H1 (cell line): ENCODE data around the gene FRY. TPM values are rescaled to one million over a fixed set of nuclear protein-coding genes. Genes with fewer than 3 reads are reported as not detected.

ENCODE experiments used
- BCL11A ChIP-seq, 2 experiments: IDR thresholded peaks; one replicate each; pipeline ENCODE4 v1.6.1; 2011; ENCODE audit warnings: low read depth in 2 of 2, low read length in 2 of 2, mild to moderate bottlenecking in 2 of 2
- JUN ChIP-seq: IDR thresholded peaks from 2 replicates; pipeline ENCODE4 v1.6.1; 2011; ENCODE audit warnings: low read depth, mild to moderate bottlenecking, improper control_type of control experiment, low read length
- SIN3A ChIP-seq, 2 experiments: IDR thresholded peaks in 1 of 2; conservative IDR thresholded peaks in 1 of 2; 2 replicates each; pipeline ENCODE4 v1.6.1; 2011 to 2012; ENCODE audit warnings: low read length in 2 of 2, improper control_type of control experiment in 1 of 2, low read depth in 1 of 2, mild to moderate bottlenecking in 1 of 2
- SIRT6 ChIP-seq: IDR thresholded peaks from one replicate; pipeline ENCODE4 v1.7.1; 2012; ENCODE audit warnings: low read length, inconsistent platforms
- TEAD4 ChIP-seq: IDR thresholded peaks from 2 replicates; pipeline ENCODE4 v1.6.1; 2012; ENCODE audit warnings: low read depth, low read length, inconsistent platforms, mixed read lengths
- polyA plus RNA-seq, 7 experiments: library from polyadenylated mRNA; depleted of rRNA in 3 of 7; stranded (reverse) in 5 of 7; unstranded in 2 of 7; fragments of >200 nt in 5 of 7; fragments of 200-250 nt in 2 of 7; gene quantifications; 1 replicate in 5 of 7; 2 replicates in 1 of 7; 4 replicates in 1 of 7; pipeline versions ENCODE4 v1.2.1 to v1.2.3, GENCODE V29; 2011 to 2013; ENCODE audit warnings: missing spikeins in 2 of 7, mixed read lengths in 2 of 7
- total RNA-seq: library from RNA; stranded (reverse); fragmentation: NEBNext Ultra II Directional; extraction: Animal tissue kit (Norgen Biotek cat#: 25700); gene quantifications from 2 replicates; pipeline ENCODE4 v1.2.1, GENCODE V29; 2021
- TF ChIP-seq, protein P1 (sequence below): fragments of 300-600 bp; sonication (generic); IDR thresholded peaks from 2 replicates; pipeline ENCODE4 v1.7.1; 2012; ENCODE audit warnings: low read length, moderate library complexity, mild to moderate bottlenecking, inconsistent platforms; ENCODE audit not compliant: insufficient replicate concordance

FRY gene
- total and polyA plus RNA-seq, 2 of the 8 experiments (the other 6 are each of a cell fraction or from before 2014, with no cell fraction given): 4.3 to 9.2 TPM

DNA sequence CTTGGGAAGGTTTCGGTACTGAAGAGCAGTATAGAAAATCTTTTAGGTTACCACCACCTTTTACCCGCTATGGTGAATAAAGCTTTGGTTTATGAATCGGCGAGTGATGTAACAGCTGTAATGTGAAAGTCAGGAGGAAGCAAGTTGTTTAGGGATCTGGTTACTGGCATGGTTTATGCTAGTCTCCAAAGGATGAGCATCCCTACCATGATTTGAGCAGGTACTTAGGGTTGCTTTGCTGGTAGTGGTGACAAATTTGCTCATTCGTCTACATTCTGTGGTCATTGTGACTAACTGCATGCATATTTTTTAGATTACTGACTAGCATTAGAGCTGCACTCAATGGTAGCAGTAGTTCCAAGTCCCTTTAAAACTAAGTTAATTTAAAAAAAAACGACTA, 104.1 kb downstream of the FRY start (continued):
- TF ChIP-seq, protein P1, sequence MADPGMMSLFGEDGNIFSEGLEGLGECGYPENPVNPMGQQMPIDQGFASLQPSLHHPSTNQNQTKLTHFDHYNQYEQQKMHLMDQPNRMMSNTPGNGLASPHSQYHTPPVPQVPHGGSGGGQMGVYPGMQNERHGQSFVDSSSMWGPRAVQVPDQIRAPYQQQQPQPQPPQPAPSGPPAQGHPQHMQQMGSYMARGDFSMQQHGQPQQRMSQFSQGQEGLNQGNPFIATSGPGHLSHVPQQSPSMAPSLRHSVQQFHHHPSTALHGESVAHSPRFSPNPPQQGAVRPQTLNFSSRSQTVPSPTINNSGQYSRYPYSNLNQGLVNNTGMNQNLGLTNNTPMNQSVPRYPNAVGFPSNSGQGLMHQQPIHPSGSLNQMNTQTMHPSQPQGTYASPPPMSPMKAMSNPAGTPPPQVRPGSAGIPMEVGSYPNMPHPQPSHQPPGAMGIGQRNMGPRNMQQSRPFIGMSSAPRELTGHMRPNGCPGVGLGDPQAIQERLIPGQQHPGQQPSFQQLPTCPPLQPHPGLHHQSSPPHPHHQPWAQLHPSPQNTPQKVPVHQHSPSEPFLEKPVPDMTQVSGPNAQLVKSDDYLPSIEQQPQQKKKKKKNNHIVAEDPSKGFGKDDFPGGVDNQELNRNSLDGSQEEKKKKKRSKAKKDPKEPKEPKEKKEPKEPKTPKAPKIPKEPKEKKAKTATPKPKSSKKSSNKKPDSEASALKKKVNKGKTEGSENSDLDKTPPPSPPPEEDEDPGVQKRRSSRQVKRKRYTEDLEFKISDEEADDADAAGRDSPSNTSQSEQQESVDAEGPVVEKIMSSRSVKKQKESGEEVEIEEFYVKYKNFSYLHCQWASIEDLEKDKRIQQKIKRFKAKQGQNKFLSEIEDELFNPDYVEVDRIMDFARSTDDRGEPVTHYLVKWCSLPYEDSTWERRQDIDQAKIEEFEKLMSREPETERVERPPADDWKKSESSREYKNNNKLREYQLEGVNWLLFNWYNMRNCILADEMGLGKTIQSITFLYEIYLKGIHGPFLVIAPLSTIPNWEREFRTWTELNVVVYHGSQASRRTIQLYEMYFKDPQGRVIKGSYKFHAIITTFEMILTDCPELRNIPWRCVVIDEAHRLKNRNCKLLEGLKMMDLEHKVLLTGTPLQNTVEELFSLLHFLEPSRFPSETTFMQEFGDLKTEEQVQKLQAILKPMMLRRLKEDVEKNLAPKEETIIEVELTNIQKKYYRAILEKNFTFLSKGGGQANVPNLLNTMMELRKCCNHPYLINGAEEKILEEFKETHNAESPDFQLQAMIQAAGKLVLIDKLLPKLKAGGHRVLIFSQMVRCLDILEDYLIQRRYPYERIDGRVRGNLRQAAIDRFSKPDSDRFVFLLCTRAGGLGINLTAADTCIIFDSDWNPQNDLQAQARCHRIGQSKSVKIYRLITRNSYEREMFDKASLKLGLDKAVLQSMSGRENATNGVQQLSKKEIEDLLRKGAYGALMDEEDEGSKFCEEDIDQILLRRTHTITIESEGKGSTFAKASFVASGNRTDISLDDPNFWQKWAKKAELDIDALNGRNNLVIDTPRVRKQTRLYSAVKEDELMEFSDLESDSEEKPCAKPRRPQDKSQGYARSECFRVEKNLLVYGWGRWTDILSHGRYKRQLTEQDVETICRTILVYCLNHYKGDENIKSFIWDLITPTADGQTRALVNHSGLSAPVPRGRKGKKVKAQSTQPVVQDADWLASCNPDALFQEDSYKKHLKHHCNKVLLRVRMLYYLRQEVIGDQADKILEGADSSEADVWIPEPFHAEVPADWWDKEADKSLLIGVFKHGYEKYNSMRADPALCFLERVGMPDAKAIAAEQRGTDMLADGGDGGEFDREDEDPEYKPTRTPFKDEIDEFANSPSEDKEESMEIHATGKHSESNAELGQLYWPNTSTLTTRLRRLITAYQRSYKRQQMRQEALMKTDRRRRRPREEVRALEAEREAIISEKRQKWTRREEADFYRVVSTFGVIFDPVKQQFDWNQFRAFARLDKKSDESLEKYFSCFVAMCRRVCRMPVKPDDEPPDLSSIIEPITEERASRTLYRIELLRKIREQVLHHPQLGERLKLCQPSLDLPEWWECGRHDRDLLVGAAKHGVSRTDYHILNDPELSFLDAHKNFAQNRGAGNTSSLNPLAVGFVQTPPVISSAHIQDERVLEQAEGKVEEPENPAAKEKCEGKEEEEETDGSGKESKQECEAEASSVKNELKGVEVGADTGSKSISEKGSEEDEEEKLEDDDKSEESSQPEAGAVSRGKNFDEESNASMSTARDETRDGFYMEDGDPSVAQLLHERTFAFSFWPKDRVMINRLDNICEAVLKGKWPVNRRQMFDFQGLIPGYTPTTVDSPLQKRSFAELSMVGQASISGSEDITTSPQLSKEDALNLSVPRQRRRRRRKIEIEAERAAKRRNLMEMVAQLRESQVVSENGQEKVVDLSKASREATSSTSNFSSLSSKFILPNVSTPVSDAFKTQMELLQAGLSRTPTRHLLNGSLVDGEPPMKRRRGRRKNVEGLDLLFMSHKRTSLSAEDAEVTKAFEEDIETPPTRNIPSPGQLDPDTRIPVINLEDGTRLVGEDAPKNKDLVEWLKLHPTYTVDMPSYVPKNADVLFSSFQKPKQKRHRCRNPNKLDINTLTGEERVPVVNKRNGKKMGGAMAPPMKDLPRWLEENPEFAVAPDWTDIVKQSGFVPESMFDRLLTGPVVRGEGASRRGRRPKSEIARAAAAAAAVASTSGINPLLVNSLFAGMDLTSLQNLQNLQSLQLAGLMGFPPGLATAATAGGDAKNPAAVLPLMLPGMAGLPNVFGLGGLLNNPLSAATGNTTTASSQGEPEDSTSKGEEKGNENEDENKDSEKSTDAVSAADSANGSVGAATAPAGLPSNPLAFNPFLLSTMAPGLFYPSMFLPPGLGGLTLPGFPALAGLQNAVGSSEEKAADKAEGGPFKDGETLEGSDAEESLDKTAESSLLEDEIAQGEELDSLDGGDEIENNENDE: no peak
- no peak for TF ChIP-seq SIN3A (conservative IDR thresholded peaks at IDR 0.05 in 1 of 2, IDR thresholded peaks at IDR 0.05 in 1 of 2; ENCODE audit: low read depth in 1 of 2, low read length in 2 of 2)
- no peak for TF ChIP-seq BCL11A (IDR thresholded peaks at IDR 0.05; ENCODE audit: low read depth in 2 of 2, low read length in 2 of 2)
- no peak for TF ChIP-seq SIRT6
- TF ChIP-seq JUN: no peak
- TF ChIP-seq TEAD4: no peak
- TF ChIP-seq, all 59 proteins: peak for 0
